ENCODE measurements around the gene SDC4. TPM values are rescaled to one million over a fixed set of nuclear protein-coding genes. Genes with fewer than 3 reads are reported as not detected.
A peak's percentile ranks its signal among the peaks of the same experiment; 100 is the strongest.

SDC4 gene
- total RNA-seq, result 100 to 1,000 TPM; 114 to 145 (median 122) TPM
- long read RNA-seq, donor 1, transcript SDC4-201 (5 exons, 2,613 nt), result major isoform, 40 of 70 reads
- long read RNA-seq, donor 1, partial matches to known transcripts, result 0 of 70 reads
- long read RNA-seq, donor 1, other reads (novel, unspliced or antisense), result 30 of 70 reads
- long read RNA-seq, donor 2, transcript SDC4-201 (5 exons, 2,613 nt), result major isoform, 12 of 56 reads
- long read RNA-seq, donor 2, partial matches to known transcripts, result 1 of 56 reads
- long read RNA-seq, donor 2, other reads (novel, unspliced or antisense), result 43 of 56 reads

GRCh38 chr20:45347936-45348778, at the start of gene SDC4:
TSS of gene SDC4 (minus strand) at chr20:45348424. CDS start at chr20:45348384, 40 bp downstream.
- intact Hi-C loops (cut with DNase I, micrococcal nuclease), result no loop called here
- peaks cover 28% of the 10 kb centered on the region for H3K4me1 ChIP-seq (ENCODE audit: low read depth)
- TF ChIP-seq CTCF (IDR thresholded peaks at IDR 0.05), result no peak
- peak within 1 kb of the TSS; percentile 69 for H3K4me3 ChIP-seq
- H3K9me3 ChIP-seq, result no peaks in the 10 kb centered on the region
- H3K36me3 ChIP-seq (ENCODE audit: low read depth), result no peaks in the 10 kb centered on the region
- ATAC-seq, result peak; percentile 76
- peak; percentile 74 to 84 (median 81) for DNase-seq

- intact Hi-C loops (cut with DNase I, micrococcal nuclease), result no loop called here
- H3K4me3 ChIP-seq, result no peak overlapping the region
- ATAC-seq (no peak), DNase-seq (no peak)
- peaks cover 3% of the 10 kb centered on the region for H3K9me3 ChIP-seq
- no peak for TF ChIP-seq CTCF (IDR thresholded peaks at IDR 0.05)
- no peaks in the 10 kb centered on the region for H3K4me1 ChIP-seq (ENCODE audit: low read depth)
- no peaks in the 10 kb centered on the region for H3K36me3 ChIP-seq (ENCODE audit: low read depth)
Observed at GRCh38 chr20:45395114-45395415, 46.8 kb upstream of the SDC4 start.

- intact Hi-C loops (cut with DNase I, micrococcal nuclease), result no loop called here
- no peaks in the 10 kb centered on the region for H3K36me3 ChIP-seq (ENCODE audit: low read depth)
- TF ChIP-seq CTCF (IDR thresholded peaks at IDR 0.05), result no peak
- DNase-seq (no peak), ATAC-seq (no peak)
- H3K4me3 ChIP-seq, result no peak overlapping the region
- no peaks in the 10 kb centered on the region for H3K4me1 ChIP-seq (ENCODE audit: low read depth)
- H3K9me3 ChIP-seq, result no peaks in the 10 kb centered on the region
Observed at GRCh38 chr20:45394221-45395113, 46.2 kb upstream of the SDC4 start.

GRCh38 chr20:45392733-45393132, 44.5 kb upstream of the SDC4 start:
- intact Hi-C loops (cut with DNase I, micrococcal nuclease), result no loop called here
- no peak for DNase-seq
- Histone ChIP-seq H3K4me1 (ENCODE audit: low read depth) (no peaks in the 10 kb centered on the region), H3K9me3 (no peaks in the 10 kb centered on the region), H3K36me3 (ENCODE audit: low read depth) (no peaks in the 10 kb centered on the region), H3K4me3 (no peak overlapping the region)
- no peak for TF ChIP-seq CTCF (IDR thresholded peaks at IDR 0.05)
- no peak for ATAC-seq

GRCh38 chr20:45391559-45391958, 43.3 kb upstream of the SDC4 start:
- TF ChIP-seq CTCF (IDR thresholded peaks at IDR 0.05), result no peak
- Histone ChIP-seq H3K36me3 (ENCODE audit: low read depth) (no peaks in the 10 kb centered on the region), H3K9me3 (no peaks in the 10 kb centered on the region), H3K4me3 (no peak overlapping the region), H3K4me1 (ENCODE audit: low read depth) (no peaks in the 10 kb centered on the region)
- intact Hi-C loops (cut with DNase I, micrococcal nuclease), result no loop called here
- DNase-seq (no peak), ATAC-seq (no peak)

All from mucosa of descending colon (tissue), 3 donors.